Measurements from ENCODE around the gene SLC66A1. TPM values are rescaled to one million over a fixed set of nuclear protein-coding genes. Genes with fewer than 3 reads are reported as not detected.

The SLC66A1 gene
- total RNA-seq, 1 donor from 2014 or later = 30.7 TPM

- no peak for DNase-seq (ENCODE audit: low read depth)
Observed at GRCh38 chr1:19360843-19361610, 48.9 kb downstream of the SLC66A1 start.

- no peak for DNase-seq (ENCODE audit: low read depth)
Observed at GRCh38 chr1:19361611-19362147, 49.6 kb downstream of the SLC66A1 start.

GRCh38 chr1:19363536-19364152, 51.5 kb downstream of the SLC66A1 start:
- DNase-seq (ENCODE audit: low read depth) = no peak

- DNase-seq (ENCODE audit: low read depth) = no peak
Observed at GRCh38 chr1:19365721-19366120, 53.6 kb downstream of the SLC66A1 start.

GRCh38 chr1:19366599-19367536, 54.7 kb downstream of the SLC66A1 start:
- DNase-seq (ENCODE audit: low read depth) = no peak

- DNase-seq (ENCODE audit: low read depth) = no peak
Observed at GRCh38 chr1:19367584-19368041, 55.5 kb downstream of the SLC66A1 start.

GRCh38 chr1:19368050-19368449, 55.9 kb downstream of the SLC66A1 start:
- no peak for DNase-seq (ENCODE audit: low read depth)

GRCh38 chr1:19368964-19369363, 56.8 kb downstream of the SLC66A1 start:
- DNase-seq (ENCODE audit: low read depth) = no peak

GRCh38 chr1:19369396-19370090, 57.4 kb downstream of the SLC66A1 start:
- DNase-seq (ENCODE audit: low read depth) = no peak

- no peak for DNase-seq (ENCODE audit: low read depth)
Observed at GRCh38 chr1:19370453-19371170, 58.5 kb downstream of the SLC66A1 start.

GRCh38 chr1:19371226-19372135, 59.4 kb downstream of the SLC66A1 start:
- no peak for DNase-seq (ENCODE audit: low read depth)

- no peak for DNase-seq (ENCODE audit: low read depth)
Observed at GRCh38 chr1:19372136-19372514, 60.0 kb downstream of the SLC66A1 start.

- peak; percentile 77 for DNase-seq (ENCODE audit: low read depth)
Observed at GRCh38 chr1:19372602-19373001, 60.5 kb downstream of the SLC66A1 start.

- no peak for DNase-seq (ENCODE audit: low read depth)
Observed at GRCh38 chr1:19373211-19374082, 61.3 kb downstream of the SLC66A1 start.

GRCh38 chr1:19374083-19374801, 62.1 kb downstream of the SLC66A1 start:
- DNase-seq (ENCODE audit: low read depth) = peak; percentile 85

- DNase-seq (ENCODE audit: low read depth) = peak; percentile 85
Observed at GRCh38 chr1:19374926-19375325, 62.8 kb downstream of the SLC66A1 start.
